CD14-positive monocyte (primary cell): ENCODE data around the gene LAMA3. TPM values are rescaled to one million over a fixed set of nuclear protein-coding genes. Genes with fewer than 3 reads are reported as not detected.

Experiments
- DNase-seq, 3 donors: peaks; one replicate each; pipeline ENCODE4 v3.0.0-alpha.2; 2011 to 2022
- H2AFZ ChIP-seq: 2 replicates; pipeline ENCODE4 v1.6.0; 2012; ENCODE audit warnings: mild to moderate bottlenecking, low read depth, low read length, inconsistent platforms; ENCODE audit not compliant: insufficient read depth, poor library complexity, severe bottlenecking
- H3K27ac ChIP-seq, 2 donors: 1 replicate in 1 of 2; 2 replicates in 1 of 2; pipeline ENCODE4 v1.5.1; 2012 to 2013; ENCODE audit warnings: low read length in 2 of 2, control low read depth in 1 of 2, inconsistent platforms in 1 of 2, low read depth in 1 of 2, mild to moderate bottlenecking in 1 of 2
- H3K27me3 ChIP-seq, 2 donors: one replicate each; pipeline versions ENCODE4 v1.6.0 to v1.6.1; 2011 to 2013; ENCODE audit warnings: low read length in 2 of 2; ENCODE audit not compliant: control insufficient read depth in 2 of 2, insufficient read depth in 2 of 2
- H3K36me3 ChIP-seq, 2 donors: replicated peaks in 1 of 2; 1 replicate in 1 of 2; 2 replicates in 1 of 2; pipeline versions ENCODE4 v1.5.1 to v1.6.1; 2012 to 2013; ENCODE audit warnings: low read length in 2 of 2, control low read depth in 1 of 2, inconsistent platforms in 1 of 2, mild to moderate bottlenecking in 1 of 2; ENCODE audit not compliant: insufficient read depth in 2 of 2, control insufficient read depth in 1 of 2
- H3K4me1 ChIP-seq, 2 donors: 1 replicate in 1 of 2; 2 replicates in 1 of 2; pipeline versions ENCODE4 v1.5.1 to v1.6.1; 2012 to 2013; ENCODE audit warnings: low read length in 2 of 2, control low read depth in 1 of 2, inconsistent platforms in 1 of 2, mild to moderate bottlenecking in 1 of 2, moderate library complexity in 1 of 2; ENCODE audit not compliant: insufficient read depth in 2 of 2, control insufficient read depth in 1 of 2
- H3K4me2 ChIP-seq: replicated peaks from 2 replicates; pipeline ENCODE3; 2012; ENCODE audit warnings: low read length, moderate library complexity, mild to moderate bottlenecking; ENCODE audit not compliant: poor library complexity, severe bottlenecking; ENCODE audit errors: extremely low read depth
- H3K4me3 ChIP-seq, 3 experiments: fragments of 200-600 bp in 1 of 3; sonication (generic) in 1 of 3; replicated peaks in 1 of 3; 1 replicate in 2 of 3; 2 replicates in 1 of 3; pipeline ENCODE4 v1.5.1; 2011 to 2013; ENCODE audit warnings: low read length in 3 of 3, mild to moderate bottlenecking in 3 of 3, control low read depth in 2 of 3, low read depth in 2 of 3, inconsistent platforms in 1 of 3, moderate library complexity in 1 of 3
- H3K79me2 ChIP-seq: 2 replicates; pipeline ENCODE4 v1.6.0; 2012; ENCODE audit warnings: mild to moderate bottlenecking, control low read depth, inconsistent platforms, low read length, moderate library complexity; ENCODE audit not compliant: insufficient read depth
- H3K9ac ChIP-seq: 2 replicates; pipeline ENCODE4 v1.6.0; 2017; ENCODE audit warnings: low read length, mild to moderate bottlenecking; ENCODE audit not compliant: insufficient read depth, poor library complexity, severe bottlenecking
- H3K9me3 ChIP-seq, 2 donors: replicated peaks in 1 of 2; 1 replicate in 1 of 2; 2 replicates in 1 of 2; pipeline versions ENCODE4 v1.5.1 to v1.6.1; 2012 to 2013; ENCODE audit warnings: low read length in 2 of 2, control low read depth in 1 of 2; ENCODE audit not compliant: control insufficient read depth in 1 of 2, insufficient read depth in 1 of 2
- H4K20me1 ChIP-seq: 2 replicates; pipeline ENCODE4 v1.6.0; 2012; ENCODE audit warnings: mild to moderate bottlenecking, low read length, control low read depth, moderate library complexity; ENCODE audit not compliant: insufficient read depth
- H3K27ac Mint-ChIP-seq, 7 donors: one replicate each; pipeline ENCODE4 v1.8.0; 2020; ENCODE audit warnings: mild to moderate bottlenecking in 7 of 7, mixed read lengths in 7 of 7, moderate library complexity in 6 of 7, inconsistent platforms in 2 of 7
- H3K27me3 Mint-ChIP-seq, 3 donors: one replicate each; pipeline ENCODE4 v1.8.0; 2021 to 2022; ENCODE audit warnings: low read depth in 3 of 3, mild to moderate bottlenecking in 3 of 3, mixed read lengths in 3 of 3, moderate library complexity in 3 of 3, inconsistent platforms in 1 of 3
- H3K36me3 Mint-ChIP-seq, 2 donors: one replicate each; pipeline ENCODE4 v1.8.0; 2020; ENCODE audit warnings: mixed read lengths in 2 of 2, inconsistent platforms in 1 of 2, mild to moderate bottlenecking in 1 of 2
- H3K4me1 Mint-ChIP-seq: one replicate; pipeline ENCODE4 v1.8.0; 2020; ENCODE audit warnings: mild to moderate bottlenecking, mixed read lengths
- H3K4me3 Mint-ChIP-seq, 2 donors: one replicate each; pipeline ENCODE4 v1.8.0; 2020; ENCODE audit warnings: mild to moderate bottlenecking in 2 of 2, mixed read lengths in 2 of 2, moderate library complexity in 1 of 2
- H3K9me3 Mint-ChIP-seq, 7 donors: one replicate each; pipeline ENCODE4 v1.8.0; 2020 to 2022; ENCODE audit warnings: mixed read lengths in 7 of 7, mild to moderate bottlenecking in 6 of 7, moderate library complexity in 6 of 7, inconsistent platforms in 2 of 7
- WGBS: methylation state at CpG from one replicate; pipeline ENCODE4 v1.1.5; 2013; ENCODE audit warnings: missing lambda C conversion rate; ENCODE audit not compliant: insufficient coverage; 5-methylcytosine and 5-hydroxymethylcytosine counted together
- intact Hi-C, 2 donors: fragments of 100-400 bp; cut with micrococcal nuclease; formaldehyde crosslinking; loops; one replicate each; pipeline versions ENCODE4 v1.15.0 to v1.15.1; 2023
- polyA plus RNA-seq, 3 donors: library from polyadenylated mRNA; depleted of rRNA in 1 of 3; unstranded in 2 of 3; stranded (reverse) in 1 of 3; fragments of 300-500 nt in 2 of 3; fragments of >200 nt in 1 of 3; fragmentation: Illumina TruSeq in 2 of 3; gene quantifications; 1 replicate in 2 of 3; 2 replicates in 1 of 3; pipeline ENCODE4 v1.2.3, GENCODE V29; 2012 to 2021
- TF ChIP-seq, protein P1 (sequence below): fragments of 200-600 bp; IDR thresholded peaks from one replicate; pipeline ENCODE4 v1.8.0; 2022; ENCODE audit warnings: antibody characterized with exemption, mild to moderate bottlenecking

LAMA3 gene
- polyA plus RNA-seq, 3 donors: not detected

DNA sequence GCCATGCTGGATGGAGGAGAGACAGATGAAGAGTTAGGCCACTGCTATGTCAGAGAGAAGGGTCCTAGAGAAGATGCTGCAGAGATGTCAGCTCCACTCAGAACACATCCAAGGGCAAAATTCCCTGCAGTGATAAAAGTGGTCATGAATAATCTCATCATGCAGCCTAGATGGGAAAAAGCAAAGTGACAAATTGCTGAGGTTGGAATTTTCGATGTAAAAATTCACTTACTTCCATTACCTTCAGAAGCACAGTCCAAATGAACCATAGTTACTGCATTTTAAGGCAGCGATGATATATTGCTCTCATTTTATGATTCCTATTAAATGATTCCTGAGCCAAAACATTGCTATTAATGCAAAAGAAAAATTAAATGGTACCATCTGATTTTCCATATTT lies 43.0 kb upstream of the LAMA3 start:
- Histone ChIP-seq H3K9ac (no peak overlapping the region), H3K4me1 (no peaks in the 10 kb centered on the region), H3K27ac (no peak overlapping the region), H4K20me1 (no peaks in the 10 kb centered on the region), H3K79me2 (no peaks in the 10 kb centered on the region), H3K36me3 (no peaks in the 10 kb centered on the region), H3K27me3 (no peaks in the 10 kb centered on the region), H3K4me2 (no peak overlapping the region), H2AFZ (no peak overlapping the region), H3K9me3 (peaks cover 0 to 11% of the 10 kb centered on the region in 2 donors), H3K4me3 (no peak overlapping the region)
- Mint-ChIP-seq H3K9me3 (peaks cover 7 to 14% (median 8%) of the 10 kb centered on the region in 7 donors), H3K4me1 (peaks cover 13% of the 10 kb centered on the region), H3K36me3 (no peaks in the 10 kb centered on the region), H3K4me3 (no peak overlapping the region), H3K27me3 (peaks cover 0 to 2% (median 2%) of the 10 kb centered on the region in 3 donors), H3K27ac (peak overlapping the region in 1 of 7 donors; percentile 5)
- no CpG with 5 or more reads among the region's 2 CpGs for WGBS
- TF ChIP-seq, protein P1, sequence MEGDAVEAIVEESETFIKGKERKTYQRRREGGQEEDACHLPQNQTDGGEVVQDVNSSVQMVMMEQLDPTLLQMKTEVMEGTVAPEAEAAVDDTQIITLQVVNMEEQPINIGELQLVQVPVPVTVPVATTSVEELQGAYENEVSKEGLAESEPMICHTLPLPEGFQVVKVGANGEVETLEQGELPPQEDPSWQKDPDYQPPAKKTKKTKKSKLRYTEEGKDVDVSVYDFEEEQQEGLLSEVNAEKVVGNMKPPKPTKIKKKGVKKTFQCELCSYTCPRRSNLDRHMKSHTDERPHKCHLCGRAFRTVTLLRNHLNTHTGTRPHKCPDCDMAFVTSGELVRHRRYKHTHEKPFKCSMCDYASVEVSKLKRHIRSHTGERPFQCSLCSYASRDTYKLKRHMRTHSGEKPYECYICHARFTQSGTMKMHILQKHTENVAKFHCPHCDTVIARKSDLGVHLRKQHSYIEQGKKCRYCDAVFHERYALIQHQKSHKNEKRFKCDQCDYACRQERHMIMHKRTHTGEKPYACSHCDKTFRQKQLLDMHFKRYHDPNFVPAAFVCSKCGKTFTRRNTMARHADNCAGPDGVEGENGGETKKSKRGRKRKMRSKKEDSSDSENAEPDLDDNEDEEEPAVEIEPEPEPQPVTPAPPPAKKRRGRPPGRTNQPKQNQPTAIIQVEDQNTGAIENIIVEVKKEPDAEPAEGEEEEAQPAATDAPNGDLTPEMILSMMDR: no peak
- DNase-seq: no peak
- intact Hi-C loops: no loop called here

DNA sequence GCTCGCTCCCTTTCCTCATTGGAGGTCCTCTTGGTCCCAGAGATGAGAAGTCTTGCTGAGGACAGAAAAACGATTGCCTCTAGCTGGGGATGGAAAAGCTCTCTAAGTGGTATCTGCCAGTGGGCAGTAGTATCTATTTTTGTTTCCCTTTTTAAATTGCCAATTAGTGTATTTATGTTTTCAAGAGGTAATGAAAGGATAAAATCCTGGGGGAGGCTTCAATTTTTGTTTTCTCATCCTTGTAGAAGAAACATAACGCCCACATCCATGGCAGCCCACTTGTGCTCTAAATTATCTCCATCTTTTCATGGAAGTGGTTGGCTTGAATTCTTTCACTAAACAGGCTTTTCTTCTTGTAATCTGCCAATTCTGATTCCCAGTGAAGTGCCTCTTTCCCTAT lies 40.8 kb upstream of the LAMA3 start:
- Histone ChIP-seq H2AFZ (peak overlapping the region; percentile 12), H3K9ac (no peak overlapping the region), H3K4me2 (no peak overlapping the region), H3K36me3 (no peaks in the 10 kb centered on the region), H3K27ac (no peak overlapping the region), H3K79me2 (no peaks in the 10 kb centered on the region), H3K9me3 (no peaks in the 10 kb centered on the region), H3K4me1 (no peaks in the 10 kb centered on the region), H4K20me1 (no peaks in the 10 kb centered on the region), H3K4me3 (no peak overlapping the region), H3K27me3 (no peaks in the 10 kb centered on the region)
- Mint-ChIP-seq H3K9me3 (no peaks in the 10 kb centered on the region), H3K27ac (no peak overlapping the region), H3K27me3 (peaks cover 0 to 5% (median 2%) of the 10 kb centered on the region in 3 donors), H3K36me3 (no peaks in the 10 kb centered on the region), H3K4me3 (no peak overlapping the region), H3K4me1 (peaks cover 13% of the 10 kb centered on the region)
- DNase-seq: no peak
- intact Hi-C loops: no loop called here
- TF ChIP-seq, protein P1: no peak
- WGBS: no CpG with 5 or more reads among the region's 3 CpGs
